ENCODE results near the gene GLOD4. TPM values are rescaled to one million over a fixed set of nuclear protein-coding genes. Genes with fewer than 3 reads are reported as not detected.

GLOD4 gene
- total RNA-seq, 1 donor from 2014 or later, result 62.2 TPM

- peak overlapping the region; percentile 79 for H3K4me3 ChIP-seq (ENCODE audit: low read depth, low read length)
- DNase-seq (ENCODE audit: low read depth), result no peak
- TF ChIP-seq CTCF (conservative IDR thresholded peaks at IDR 0.05; ENCODE audit: low read depth, low read length), result no peak
These were observed 48.3 kb downstream of the GLOD4 start for GRCh38 chr17:733743-734142.

GRCh38 chr17:732902-733720 lies 49.0 kb downstream of the GLOD4 start:
- DNase-seq (ENCODE audit: low read depth), result no peak
- TF ChIP-seq CTCF (conservative IDR thresholded peaks at IDR 0.05; ENCODE audit: low read depth, low read length), result no peak
- H3K4me3 ChIP-seq (ENCODE audit: low read depth, low read length), result peak overlapping the region; percentile 79

- no peak for TF ChIP-seq CTCF (conservative IDR thresholded peaks at IDR 0.05; ENCODE audit: low read depth, low read length)
- peak within 1 kb of the TSS; percentile 79 for H3K4me3 ChIP-seq (ENCODE audit: low read depth, low read length)
- no peak for DNase-seq (ENCODE audit: low read depth)
These were observed 49.8 kb downstream of the GLOD4 start, which contains the start of gene TLCD3A for GRCh38 chr17:732067-732901. Gene TLCD3A (plus strand): TSS chr17:732596. CDS start chr17:732648, 52 bp downstream.

- no peak for DNase-seq (ENCODE audit: low read depth)
- H3K4me3 ChIP-seq (ENCODE audit: low read depth, low read length), result peak overlapping the region; percentile 79
- no peak for TF ChIP-seq CTCF (conservative IDR thresholded peaks at IDR 0.05; ENCODE audit: low read depth, low read length)
These were observed 50.4 kb downstream of the GLOD4 start for GRCh38 chr17:731644-732066.

- no peak for DNase-seq (ENCODE audit: low read depth)
- TF ChIP-seq CTCF (conservative IDR thresholded peaks at IDR 0.05; ENCODE audit: low read depth, low read length), result no peak
- no peak overlapping the region for H3K4me3 ChIP-seq (ENCODE audit: low read depth, low read length)
These were observed 53.2 kb downstream of the GLOD4 start for GRCh38 chr17:728911-729310.

- DNase-seq (ENCODE audit: low read depth), result no peak
- no peak for TF ChIP-seq CTCF (conservative IDR thresholded peaks at IDR 0.05; ENCODE audit: low read depth, low read length)
- no peak overlapping the region for H3K4me3 ChIP-seq (ENCODE audit: low read depth, low read length)
These were observed 55.7 kb downstream of the GLOD4 start for GRCh38 chr17:726271-726919.
